LNCAP (cell line): ENCODE data around the gene NOBOX.

Experiments used
- CTCF ChIP-seq: fragments of 450-650 bp; IDR thresholded peaks from 2 replicates; pipeline ENCODE4 v1.5.1; 2017; ENCODE audit warnings: mild to moderate bottlenecking

Gene NOBOX

DNA sequence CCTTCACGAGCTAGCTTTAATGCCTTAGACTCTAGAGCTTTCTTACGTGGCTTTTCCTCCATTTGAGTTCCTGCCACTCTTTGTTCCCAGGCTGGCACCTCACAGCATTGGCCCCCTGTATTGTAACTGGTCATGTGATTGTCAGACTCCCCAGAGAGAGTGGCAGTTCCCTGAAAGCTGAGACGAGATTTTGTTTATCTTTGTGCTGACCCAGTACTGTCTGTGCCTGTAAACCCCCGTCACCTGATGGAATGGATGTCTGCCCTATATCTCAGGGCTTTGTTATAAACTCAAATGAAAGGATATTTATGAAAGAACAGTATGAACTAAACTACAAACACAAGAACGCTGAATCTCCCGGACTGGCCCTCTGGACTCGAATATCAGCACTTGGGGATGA is 13.0 kb downstream of the NOBOX start:
- TF ChIP-seq CTCF, result no peak

- TF ChIP-seq CTCF, result no peak
Observed at GRCh38 chr7:144388950-144389349, 14.5 kb downstream of the NOBOX start.

DNA sequence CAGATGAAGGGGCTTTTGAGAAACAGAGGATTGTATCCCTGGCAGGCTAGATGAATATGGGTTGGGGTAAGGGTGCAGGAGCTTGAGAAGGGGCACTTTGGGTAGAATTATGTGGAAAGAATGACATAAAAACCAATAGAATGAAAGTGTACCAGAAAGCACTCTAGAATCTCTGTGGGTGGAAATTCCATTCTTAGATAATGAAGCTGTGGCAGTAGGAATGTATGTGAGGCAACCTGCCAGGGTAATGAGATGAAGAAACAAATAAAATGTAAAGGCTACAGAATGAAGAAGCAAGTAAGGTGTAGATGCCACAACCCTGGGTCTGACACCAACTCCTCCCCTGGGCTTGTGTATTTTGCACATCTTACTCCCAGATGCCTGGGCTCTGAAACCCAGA is 16.8 kb downstream of the NOBOX start:
- TF ChIP-seq CTCF, result no peak

DNA sequence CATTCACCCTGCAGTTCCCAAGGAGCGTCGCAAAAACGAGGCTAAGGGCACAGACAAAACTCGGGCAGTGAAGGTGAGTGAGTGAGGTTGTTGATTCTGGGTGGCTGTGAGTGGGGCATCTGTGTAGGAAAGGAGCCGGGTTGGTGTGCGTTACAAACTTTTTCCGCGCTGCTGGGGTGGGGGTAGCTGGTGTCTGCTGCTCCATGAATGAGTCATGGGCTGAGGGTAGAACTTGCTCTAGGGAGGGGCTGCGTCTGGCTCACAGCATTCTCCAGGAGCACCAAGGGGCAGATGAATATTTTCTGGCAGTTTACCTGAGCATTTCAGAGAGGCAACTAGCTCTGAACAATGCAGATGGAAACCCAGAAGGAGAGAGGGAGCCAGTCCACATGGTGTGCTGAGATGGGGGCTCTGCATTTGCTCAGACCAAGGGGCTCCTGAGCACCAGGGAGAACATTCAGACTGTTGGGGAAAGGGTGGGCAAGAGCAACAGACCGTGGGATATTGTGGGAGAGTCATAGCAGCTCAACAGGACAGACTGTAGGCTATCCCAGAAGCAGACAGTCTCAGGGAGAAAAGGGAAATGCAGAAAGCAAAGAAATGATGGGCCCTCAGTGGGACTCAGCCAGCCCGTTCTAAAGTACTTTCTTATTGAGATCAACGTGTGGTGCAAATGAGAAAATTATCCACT is 18.8 kb downstream of the NOBOX start:
- TF ChIP-seq CTCF, result no peak

DNA sequence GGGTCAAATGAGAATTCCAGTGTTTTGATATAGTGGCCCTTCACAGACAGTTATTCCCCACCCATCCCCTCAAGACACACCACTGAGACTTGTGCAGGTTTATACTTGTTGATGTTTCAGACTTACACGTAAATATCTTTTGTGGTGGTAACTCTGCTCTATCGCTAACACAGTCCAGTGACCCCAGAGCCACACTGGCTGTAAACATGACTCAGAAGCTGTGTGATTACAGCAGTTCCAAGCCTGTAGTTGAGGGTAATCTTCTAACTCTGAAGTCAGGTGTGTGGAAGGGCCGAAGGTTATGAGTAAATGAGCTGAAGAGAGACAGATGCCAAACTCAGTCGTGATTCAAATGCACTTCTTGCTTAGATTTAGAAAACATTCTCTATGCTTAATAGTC is 19.4 kb downstream of the NOBOX start:
- no peak for TF ChIP-seq CTCF

DNA sequence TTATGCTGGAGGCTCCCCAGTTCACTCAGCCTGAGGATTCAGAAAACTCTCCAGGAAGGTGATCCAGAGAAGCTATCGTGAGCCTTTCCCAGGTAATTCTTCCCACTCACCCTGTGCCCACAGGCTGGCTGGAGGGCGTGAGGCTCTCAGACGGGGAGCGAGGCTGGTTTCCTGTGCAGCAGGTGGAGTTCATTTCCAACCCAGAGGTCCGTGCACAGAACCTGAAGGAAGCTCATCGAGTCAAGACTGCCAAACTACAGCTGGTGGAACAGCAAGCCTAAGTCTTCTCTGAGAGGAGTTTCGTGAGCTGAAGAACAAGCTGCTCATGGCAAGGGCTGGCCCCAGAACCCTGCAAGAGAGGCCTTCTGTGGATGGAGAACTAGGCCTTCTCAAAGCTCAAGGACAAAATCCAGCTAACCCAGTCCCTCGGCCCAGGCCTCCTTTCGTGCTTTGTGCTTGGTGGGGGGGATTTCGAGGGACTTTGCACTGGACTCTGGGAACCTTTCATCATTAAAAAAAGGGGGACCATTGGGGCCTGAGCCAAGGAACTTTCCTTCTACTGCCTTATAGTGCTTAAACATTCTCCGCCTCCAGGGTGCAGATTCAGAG is 23.6 kb downstream of the NOBOX start:
- TF ChIP-seq CTCF, result no peak

DNA sequence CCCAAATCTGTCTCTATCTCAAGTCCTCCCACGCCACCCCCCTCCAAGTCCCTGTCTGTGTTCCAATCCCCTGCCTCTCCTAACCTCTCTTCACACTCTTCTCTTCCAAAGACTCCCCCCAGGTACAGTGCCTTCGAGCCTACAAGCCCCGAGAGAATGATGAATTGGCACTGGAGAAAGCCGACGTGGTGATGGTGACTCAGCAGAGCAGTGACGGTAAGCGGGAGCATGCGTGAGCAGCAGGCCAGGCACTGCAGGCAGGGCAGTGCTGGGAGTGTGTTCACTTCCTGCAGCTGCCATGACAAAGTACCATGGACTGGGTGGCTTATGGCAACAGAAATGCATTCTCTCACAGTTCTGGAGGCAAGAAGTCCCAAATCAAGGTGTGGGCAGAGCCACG is 24.8 kb downstream of the NOBOX start:
- no peak for TF ChIP-seq CTCF
